GM18907 (cell line): ENCODE data around the gene ATXN2.
A peak's percentile ranks its signal among the peaks of the same experiment; 100 is the strongest.

Source experiments
- ATAC-seq: cut with Tn5 transposase; IDR thresholded peaks from one replicate; pipeline ENCODE4 v1.9.1; 2021; ENCODE audit warnings: mild to moderate bottlenecking, moderate library complexity; ENCODE audit not compliant: unreplicated experiment

The ATXN2 gene

GRCh38 chr12:111441107-111441928, 157.8 kb downstream of the ATXN2 start:
- no peak for ATAC-seq

- ATAC-seq: no peak
Observed at GRCh38 chr12:111440631-111441030, 158.5 kb downstream of the ATXN2 start.

DNA sequence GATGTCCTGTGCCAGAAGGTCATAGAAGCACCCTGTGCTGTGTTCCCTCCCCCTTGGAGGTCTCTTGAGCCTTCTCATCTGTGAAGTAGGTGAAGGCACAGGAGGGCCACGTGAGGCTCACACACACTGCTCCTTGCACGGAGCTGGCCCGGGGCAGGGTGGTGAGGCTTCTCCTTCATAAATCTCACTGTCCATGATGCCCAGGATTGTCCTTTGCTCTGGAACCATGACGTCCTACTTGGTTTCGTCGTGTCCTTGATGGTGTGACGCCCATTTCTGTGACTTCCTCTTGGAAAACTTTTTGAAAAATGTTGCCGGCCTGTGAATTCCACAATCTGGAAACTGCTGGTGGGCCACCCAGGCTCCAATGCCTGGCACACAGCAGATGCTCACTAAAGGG, 159.0 kb downstream of the ATXN2 start:
- ATAC-seq: no peak

GRCh38 chr12:111439657-111440151, 159.4 kb downstream of the ATXN2 start:
- ATAC-seq: no peak

GRCh38 chr12:111438481-111438880, 160.6 kb downstream of the ATXN2 start:
- no peak for ATAC-seq

GRCh38 chr12:111437816-111438454, 161.2 kb downstream of the ATXN2 start:
- ATAC-seq: no peak

GRCh38 chr12:111436811-111437210, 162.3 kb downstream of the ATXN2 start:
- no peak for ATAC-seq

DNA sequence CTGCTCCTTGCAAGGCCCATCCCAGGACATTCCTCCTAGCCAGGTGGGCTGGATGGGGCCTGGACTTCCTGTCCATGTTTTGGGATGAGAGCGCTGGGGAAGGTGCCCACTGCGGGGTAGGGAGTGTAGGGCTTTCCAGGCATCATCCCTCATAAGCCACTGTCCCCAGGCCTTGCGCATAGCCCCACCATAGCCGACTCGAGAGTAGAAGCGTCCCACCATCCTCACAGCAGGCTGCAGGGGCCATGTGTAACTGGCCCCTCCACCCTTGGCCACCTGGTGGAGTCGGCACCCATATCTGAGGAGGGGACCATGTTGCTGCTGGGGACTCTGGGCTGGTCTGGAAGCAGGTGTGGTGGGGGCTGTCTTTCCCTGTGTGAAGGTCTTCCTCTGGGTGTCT, 162.8 kb downstream of the ATXN2 start:
- no peak for ATAC-seq

- no peak for ATAC-seq
Observed at GRCh38 chr12:111435661-111436201, 163.4 kb downstream of the ATXN2 start.

- peak; percentile 56 for ATAC-seq
Observed at GRCh38 chr12:111434680-111435338, 164.3 kb downstream of the ATXN2 start.

- no peak for ATAC-seq
Observed at GRCh38 chr12:111434049-111434448, 165.1 kb downstream of the ATXN2 start.

DNA sequence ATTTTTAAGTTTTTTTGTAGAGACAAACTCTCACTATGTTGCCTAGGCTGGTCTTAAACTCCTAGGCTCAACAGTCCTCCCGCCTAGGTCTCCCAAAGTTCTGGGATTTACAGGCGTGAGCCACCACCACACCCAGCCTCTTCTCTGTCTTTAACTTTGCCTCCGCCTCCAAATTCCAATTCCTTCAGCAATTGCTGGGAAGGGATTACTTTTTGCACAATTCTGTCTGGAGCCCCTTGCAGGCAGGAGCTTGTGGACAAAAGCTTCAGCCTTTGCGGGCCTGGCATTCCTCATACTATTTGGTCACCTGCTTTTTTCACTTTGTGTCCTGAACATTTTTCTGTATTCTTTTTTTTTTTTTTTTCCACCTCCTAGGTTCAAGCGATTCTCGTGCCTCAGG, 167.3 kb downstream of the ATXN2 start:
- no peak for ATAC-seq

GRCh38 chr12:111430433-111431353, 168.4 kb downstream of the ATXN2 start:
- ATAC-seq: peak; percentile 36

DNA sequence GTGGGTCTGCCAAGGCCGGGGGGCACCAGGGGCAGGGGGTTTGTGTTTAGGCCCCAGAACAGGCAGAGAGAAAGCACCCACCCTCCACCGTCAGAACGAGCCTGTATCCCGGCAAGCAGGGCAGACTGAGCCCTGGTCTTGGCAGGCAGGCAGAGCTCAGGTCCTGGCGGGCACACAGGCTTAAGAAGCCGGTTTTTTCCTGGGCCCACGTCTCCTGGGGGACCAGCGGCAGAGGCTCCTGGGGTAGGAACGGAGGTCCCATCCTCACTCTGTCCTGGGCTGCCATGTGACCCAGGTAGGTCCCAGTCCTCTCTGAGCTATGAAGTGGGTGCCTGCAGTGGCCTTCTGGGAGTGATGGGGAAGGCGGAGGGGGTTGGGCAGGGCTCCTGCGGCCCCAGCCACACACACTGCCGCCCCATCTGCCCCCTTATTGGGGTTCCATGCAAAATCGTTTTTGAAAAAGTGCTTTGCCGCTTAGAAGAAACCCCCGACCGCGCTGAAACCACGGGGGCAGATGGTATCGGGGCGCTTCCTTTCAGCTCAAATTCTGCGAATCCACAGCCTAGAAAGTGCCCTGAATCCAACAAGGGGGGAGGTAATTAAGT, 169.2 kb downstream of the ATXN2 start:
- peak; percentile 29 for ATAC-seq

DNA sequence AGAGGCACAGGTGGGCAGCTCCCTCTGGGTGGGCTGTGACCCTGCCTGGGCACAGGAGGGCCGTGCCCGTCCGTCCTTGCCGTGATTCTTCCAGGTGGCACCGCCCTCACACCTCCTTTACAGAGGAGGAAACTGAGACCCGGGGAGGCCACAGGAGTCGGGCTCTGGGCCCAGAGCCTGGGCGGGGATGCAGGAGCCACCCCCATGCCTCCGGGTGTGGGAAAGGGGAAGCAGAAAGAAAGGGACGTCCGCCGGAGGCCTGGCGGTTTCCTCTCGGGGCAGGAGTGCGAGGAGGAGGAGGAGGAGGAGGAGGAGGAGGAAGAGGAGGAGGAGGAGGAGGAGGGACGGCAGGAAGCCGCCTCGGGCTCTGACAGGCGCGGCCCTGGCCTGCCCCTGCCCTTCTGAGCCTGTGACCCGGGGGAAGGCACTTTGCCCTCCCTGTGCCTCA, 170.4 kb downstream of the ATXN2 start:
- ATAC-seq: no peak

- ATAC-seq: no peak
Observed at GRCh38 chr12:111428081-111428727, 170.9 kb downstream of the ATXN2 start.

GRCh38 chr12:111427417-111428074, 171.6 kb downstream of the ATXN2 start:
- ATAC-seq: no peak

DNA sequence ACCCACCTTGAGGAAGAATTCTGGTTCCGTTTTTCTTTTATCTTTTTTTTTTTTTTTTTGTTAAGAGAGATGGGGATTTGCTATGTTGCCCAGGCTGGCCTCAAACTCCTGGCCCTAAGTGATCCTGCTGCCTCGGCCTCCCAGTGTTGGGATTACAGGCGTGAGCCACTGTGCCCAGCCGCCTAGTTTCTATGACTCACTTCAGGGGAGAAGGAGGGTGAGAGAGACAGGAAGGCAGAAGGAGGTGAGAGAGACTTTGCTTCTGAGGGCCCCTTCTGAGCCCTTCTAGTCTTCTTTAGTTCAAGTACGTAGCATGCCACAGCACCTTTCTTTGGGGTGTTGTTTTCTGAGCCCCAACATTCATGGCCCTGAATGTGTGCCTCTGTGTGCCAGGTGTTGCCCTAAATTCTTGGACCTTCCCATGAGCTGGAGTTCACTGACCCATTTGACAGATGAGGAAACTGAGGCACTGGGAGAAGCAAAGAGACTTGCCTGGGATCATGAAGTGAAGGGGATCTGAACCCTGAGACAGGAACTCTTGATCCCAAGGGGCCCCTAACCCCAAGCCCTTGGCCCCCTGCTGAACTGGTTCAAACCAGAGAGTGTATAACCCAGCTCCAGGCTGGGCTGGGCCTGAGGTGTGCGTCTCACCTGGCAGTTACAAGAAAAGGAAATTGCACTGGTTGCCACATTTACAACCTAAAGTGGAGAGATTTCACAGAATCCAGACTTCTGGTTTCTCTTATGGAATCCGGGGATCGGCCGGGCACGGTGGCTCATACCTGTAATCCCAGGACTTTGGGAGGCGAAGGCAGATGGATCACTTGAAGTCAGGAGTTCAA, 172.6 kb downstream of the ATXN2 start:
- no peak for ATAC-seq
